ENCODE results near the gene H1-8.

DNA sequence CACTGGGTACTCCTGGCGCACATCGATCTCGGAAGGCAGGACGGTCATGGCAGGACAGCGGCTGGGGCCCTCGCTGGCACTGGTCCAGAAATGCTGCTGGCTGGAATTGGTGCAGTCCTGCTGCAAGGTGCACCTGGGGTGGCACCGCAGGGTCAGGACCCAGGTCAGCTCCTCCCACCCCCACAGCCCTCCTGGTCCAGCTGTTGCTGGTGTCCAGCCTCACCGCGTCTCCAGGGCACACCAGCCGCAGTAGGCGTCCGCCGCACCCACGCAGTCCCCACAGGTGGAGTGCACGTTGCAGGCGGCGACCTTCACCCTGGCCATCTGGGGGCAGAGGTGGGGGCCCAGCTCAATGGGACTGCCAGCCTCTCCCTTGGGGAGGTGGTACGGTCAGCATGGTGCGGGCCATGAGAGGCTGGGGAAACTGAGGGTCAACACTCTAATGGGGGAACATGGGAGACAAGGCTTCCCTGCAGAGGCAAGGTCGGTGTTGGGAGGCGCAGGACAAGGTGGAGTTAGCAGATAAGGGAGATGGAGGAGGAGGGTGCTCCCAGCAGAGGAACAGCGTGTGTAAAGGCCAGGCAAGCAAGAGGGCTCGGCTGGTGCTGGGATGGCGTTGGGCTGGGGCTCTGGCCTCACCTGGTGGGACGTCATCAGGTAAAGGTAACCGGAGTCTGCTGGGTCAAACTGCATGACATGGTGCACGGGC lies 43.1 kb downstream of the H1-8 start:
- TF ChIP-seq, protein P1, sequence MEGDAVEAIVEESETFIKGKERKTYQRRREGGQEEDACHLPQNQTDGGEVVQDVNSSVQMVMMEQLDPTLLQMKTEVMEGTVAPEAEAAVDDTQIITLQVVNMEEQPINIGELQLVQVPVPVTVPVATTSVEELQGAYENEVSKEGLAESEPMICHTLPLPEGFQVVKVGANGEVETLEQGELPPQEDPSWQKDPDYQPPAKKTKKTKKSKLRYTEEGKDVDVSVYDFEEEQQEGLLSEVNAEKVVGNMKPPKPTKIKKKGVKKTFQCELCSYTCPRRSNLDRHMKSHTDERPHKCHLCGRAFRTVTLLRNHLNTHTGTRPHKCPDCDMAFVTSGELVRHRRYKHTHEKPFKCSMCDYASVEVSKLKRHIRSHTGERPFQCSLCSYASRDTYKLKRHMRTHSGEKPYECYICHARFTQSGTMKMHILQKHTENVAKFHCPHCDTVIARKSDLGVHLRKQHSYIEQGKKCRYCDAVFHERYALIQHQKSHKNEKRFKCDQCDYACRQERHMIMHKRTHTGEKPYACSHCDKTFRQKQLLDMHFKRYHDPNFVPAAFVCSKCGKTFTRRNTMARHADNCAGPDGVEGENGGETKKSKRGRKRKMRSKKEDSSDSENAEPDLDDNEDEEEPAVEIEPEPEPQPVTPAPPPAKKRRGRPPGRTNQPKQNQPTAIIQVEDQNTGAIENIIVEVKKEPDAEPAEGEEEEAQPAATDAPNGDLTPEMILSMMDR (tag by site-specific recombination; IDR thresholded peaks at IDR 0.05), result no peak
- TF ChIP-seq KLF1 (tag by site-specific recombination; IDR thresholded peaks at IDR 0.05) (no peak), YY2 (tag by site-specific recombination; IDR thresholded peaks at IDR 0.05) (no peak)
